HFFc6 (cell line): ENCODE results near the gene KCNIP1. TPM values are rescaled to one million over a fixed set of nuclear protein-coding genes. Genes with fewer than 3 reads are reported as not detected.

ENCODE experiments used
- DNase-seq: peaks from one replicate; pipeline ENCODE4 v3.0.0-alpha.2; 2018
- H3K27ac Mint-ChIP-seq: 2 replicates; pipeline ENCODE4 v1.8.0; 2020; ENCODE audit warnings: mild to moderate bottlenecking, mixed read lengths
- H3K27me3 Mint-ChIP-seq: 2 replicates; pipeline ENCODE4 v1.8.0; 2021; ENCODE audit warnings: mild to moderate bottlenecking, moderate library complexity, mixed read lengths; ENCODE audit not compliant: insufficient read depth
- H3K36me3 Mint-ChIP-seq: 2 replicates; pipeline ENCODE4 v1.8.0; 2021; ENCODE audit warnings: low read depth, mixed read lengths
- H3K4me1 Mint-ChIP-seq: 2 replicates; pipeline ENCODE4 v1.8.0; 2020; ENCODE audit warnings: low read depth, mixed read lengths
- H3K4me3 Mint-ChIP-seq: 2 replicates; pipeline ENCODE4 v1.8.0; 2020; ENCODE audit warnings: mild to moderate bottlenecking, moderate library complexity, mixed read lengths
- H3K9me3 Mint-ChIP-seq: 2 replicates; pipeline ENCODE4 v1.8.0; 2020; ENCODE audit warnings: mild to moderate bottlenecking, mixed read lengths
- total RNA-seq, 6 experiments: library from RNA; stranded (reverse); fragmentation: NEBNext Ultra II Directional; extraction: Animal tissue kit (Norgen Biotek cat#: 25700); gene quantifications; 2 replicates in 1 of 6; 3 replicates in 5 of 6; pipeline ENCODE4 v1.2.3, GENCODE V29; 2021
- TF ChIP-seq, protein P1 (sequence below): fragments of 200-600 bp; sonication (generic); IDR thresholded peaks from 2 replicates; pipeline ENCODE4 v1.5.0; 2021; ENCODE audit warnings: antibody characterized with exemption, mild to moderate bottlenecking

The KCNIP1 gene
- total RNA-seq, 6 experiments from 2014 or later = not detected

DNA sequence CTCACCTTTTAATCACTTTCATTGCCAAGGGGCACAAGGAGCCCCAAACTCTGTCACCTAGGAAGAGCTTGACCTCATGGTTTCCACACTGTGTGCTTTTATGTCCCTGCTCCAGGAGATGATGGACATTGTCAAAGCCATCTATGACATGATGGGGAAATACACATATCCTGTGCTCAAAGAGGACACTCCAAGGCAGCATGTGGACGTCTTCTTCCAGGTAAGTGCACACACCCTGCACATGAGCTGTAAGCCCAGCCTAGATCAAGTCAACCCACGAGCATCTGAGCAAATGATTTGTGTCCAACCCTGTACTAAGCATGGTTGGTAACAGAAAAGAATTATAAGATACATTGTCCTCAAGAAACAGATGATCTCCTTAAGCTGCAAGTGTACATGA, 228.9 kb downstream of the KCNIP1 start:
- no peak overlapping the region for H3K4me3 Mint-ChIP-seq
- H3K27me3 Mint-ChIP-seq = peaks cover 15% of the 10 kb centered on the region
- H3K27ac Mint-ChIP-seq = no peak overlapping the region
- DNase-seq = no peak
- H3K4me1 Mint-ChIP-seq = no peaks in the 10 kb centered on the region
- H3K9me3 Mint-ChIP-seq = peaks cover 7% of the 10 kb centered on the region; the same call in 1 of the 2 replicates
- no peaks in the 10 kb centered on the region for H3K36me3 Mint-ChIP-seq
- TF ChIP-seq, protein P1, sequence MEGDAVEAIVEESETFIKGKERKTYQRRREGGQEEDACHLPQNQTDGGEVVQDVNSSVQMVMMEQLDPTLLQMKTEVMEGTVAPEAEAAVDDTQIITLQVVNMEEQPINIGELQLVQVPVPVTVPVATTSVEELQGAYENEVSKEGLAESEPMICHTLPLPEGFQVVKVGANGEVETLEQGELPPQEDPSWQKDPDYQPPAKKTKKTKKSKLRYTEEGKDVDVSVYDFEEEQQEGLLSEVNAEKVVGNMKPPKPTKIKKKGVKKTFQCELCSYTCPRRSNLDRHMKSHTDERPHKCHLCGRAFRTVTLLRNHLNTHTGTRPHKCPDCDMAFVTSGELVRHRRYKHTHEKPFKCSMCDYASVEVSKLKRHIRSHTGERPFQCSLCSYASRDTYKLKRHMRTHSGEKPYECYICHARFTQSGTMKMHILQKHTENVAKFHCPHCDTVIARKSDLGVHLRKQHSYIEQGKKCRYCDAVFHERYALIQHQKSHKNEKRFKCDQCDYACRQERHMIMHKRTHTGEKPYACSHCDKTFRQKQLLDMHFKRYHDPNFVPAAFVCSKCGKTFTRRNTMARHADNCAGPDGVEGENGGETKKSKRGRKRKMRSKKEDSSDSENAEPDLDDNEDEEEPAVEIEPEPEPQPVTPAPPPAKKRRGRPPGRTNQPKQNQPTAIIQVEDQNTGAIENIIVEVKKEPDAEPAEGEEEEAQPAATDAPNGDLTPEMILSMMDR = no peak

- no peak for DNase-seq
- H3K4me1 Mint-ChIP-seq = no peaks in the 10 kb centered on the region
- peaks cover 7% of the 10 kb centered on the region; the same call in 1 of the 2 replicates for H3K9me3 Mint-ChIP-seq
- no peak overlapping the region for H3K27ac Mint-ChIP-seq
- TF ChIP-seq, protein P1 = no peak
- H3K4me3 Mint-ChIP-seq = no peak overlapping the region
- no peaks in the 10 kb centered on the region for H3K36me3 Mint-ChIP-seq
- peaks cover 22% of the 10 kb centered on the region for H3K27me3 Mint-ChIP-seq
These were observed 233.1 kb downstream of the KCNIP1 start for GRCh38 chr5:170736966-170737365.

GRCh38 chr5:170737591-170737990, 233.8 kb downstream of the KCNIP1 start:
- H3K27me3 Mint-ChIP-seq = peaks cover 22% of the 10 kb centered on the region
- TF ChIP-seq, protein P1 = no peak
- H3K4me3 Mint-ChIP-seq = no peak overlapping the region
- H3K4me1 Mint-ChIP-seq = no peaks in the 10 kb centered on the region
- DNase-seq = no peak
- no peaks in the 10 kb centered on the region for H3K36me3 Mint-ChIP-seq
- peaks cover 7% of the 10 kb centered on the region; the same call in 1 of the 2 replicates for H3K9me3 Mint-ChIP-seq
- no peak overlapping the region for H3K27ac Mint-ChIP-seq

- peaks cover 18% of the 10 kb centered on the region for H3K27me3 Mint-ChIP-seq
- H3K9me3 Mint-ChIP-seq = peaks cover 7% of the 10 kb centered on the region; the same call in 1 of the 2 replicates
- DNase-seq = no peak
- H3K4me3 Mint-ChIP-seq = no peak overlapping the region
- H3K4me1 Mint-ChIP-seq = no peaks in the 10 kb centered on the region
- TF ChIP-seq, protein P1 = no peak
- no peaks in the 10 kb centered on the region for H3K36me3 Mint-ChIP-seq
- no peak overlapping the region for H3K27ac Mint-ChIP-seq
These were observed 235.0 kb downstream of the KCNIP1 start for GRCh38 chr5:170738840-170739239.

- Mint-ChIP-seq H3K4me3 (no peak overlapping the region), H3K27ac (no peak overlapping the region), H3K4me1 (peaks cover 5% of the 10 kb centered on the region; the same call in 1 of the 2 replicates), H3K36me3 (no peaks in the 10 kb centered on the region), H3K9me3 (peaks cover 7% of the 10 kb centered on the region; the same call in 1 of the 2 replicates), H3K27me3 (peaks cover 18% of the 10 kb centered on the region)
- TF ChIP-seq, protein P1 = no peak
- DNase-seq = no peak
These were observed 235.6 kb downstream of the KCNIP1 start for GRCh38 chr5:170739446-170739845.
